HG02970 (cell line): ENCODE data around the gene ZNF467.

Source experiments
- ATAC-seq: cut with Tn5 transposase; IDR thresholded peaks from one replicate; pipeline ENCODE4 v1.9.1; 2021; ENCODE audit warnings: mild to moderate bottlenecking, moderate library complexity, moderate number of reproducible peaks; ENCODE audit not compliant: unreplicated experiment, low FRiP score

ZNF467 gene

DNA sequence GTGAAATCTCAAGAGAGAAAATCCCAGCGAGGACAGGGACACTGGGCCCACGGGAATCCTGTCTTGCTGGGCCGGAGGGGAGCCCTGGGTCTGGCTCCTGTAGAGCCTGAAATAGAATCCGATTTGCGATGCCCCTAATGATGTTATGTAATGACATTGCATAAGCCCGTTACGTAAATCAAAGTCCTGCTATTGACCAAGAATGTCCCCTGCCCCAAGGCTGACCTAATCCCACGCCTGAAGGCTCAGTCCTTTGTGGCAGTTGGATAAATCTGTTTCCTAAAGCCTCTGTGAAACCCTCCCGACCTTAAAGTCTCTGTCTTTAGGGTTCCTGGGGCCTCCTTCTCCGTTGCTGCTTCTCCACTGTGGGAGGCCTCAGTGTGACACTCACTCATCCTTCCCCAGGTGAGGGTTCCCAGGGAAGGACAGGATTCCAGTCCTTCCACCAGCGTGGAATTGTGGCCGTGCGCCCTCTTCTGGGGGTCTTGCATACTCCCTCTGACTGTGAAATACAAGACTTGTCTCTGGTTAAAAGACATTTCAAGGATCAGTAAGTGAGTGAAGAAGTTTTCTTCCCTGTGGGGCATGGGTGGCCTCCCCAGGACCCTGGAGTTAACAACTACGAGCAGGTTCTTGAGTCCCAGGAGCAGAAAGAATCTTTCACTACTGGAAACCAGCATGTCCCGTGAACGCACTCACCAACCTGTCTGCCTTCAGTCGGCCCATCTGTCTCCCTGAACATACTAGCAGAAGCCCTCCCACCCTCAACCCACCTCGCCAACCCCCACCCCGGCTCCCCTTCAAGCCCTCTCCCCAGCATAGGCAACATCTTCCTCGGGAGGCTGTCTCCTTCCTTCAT lies 19.8 kb downstream of the ZNF467 start:
- ATAC-seq, result no peak

DNA sequence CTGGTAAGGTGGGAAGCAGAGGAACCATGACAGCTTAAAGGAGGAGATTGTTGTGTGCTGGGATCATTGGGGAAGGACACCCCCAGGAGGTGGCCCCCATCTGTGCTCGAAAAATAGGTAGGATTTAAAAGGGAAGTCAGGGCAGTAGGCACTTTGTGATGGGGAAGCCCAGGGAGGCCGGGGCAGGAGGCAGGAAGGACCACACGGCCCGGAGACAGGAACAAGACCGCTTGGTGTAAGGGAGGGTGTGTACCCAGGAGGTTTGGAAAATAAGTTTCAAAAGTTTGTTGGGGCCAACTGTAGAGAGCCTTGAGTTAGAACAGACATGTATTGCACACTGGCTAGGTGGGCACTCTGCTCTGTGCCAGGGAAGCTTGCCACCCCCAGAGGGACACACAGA lies 20.7 kb downstream of the ZNF467 start:
- no peak for ATAC-seq

DNA sequence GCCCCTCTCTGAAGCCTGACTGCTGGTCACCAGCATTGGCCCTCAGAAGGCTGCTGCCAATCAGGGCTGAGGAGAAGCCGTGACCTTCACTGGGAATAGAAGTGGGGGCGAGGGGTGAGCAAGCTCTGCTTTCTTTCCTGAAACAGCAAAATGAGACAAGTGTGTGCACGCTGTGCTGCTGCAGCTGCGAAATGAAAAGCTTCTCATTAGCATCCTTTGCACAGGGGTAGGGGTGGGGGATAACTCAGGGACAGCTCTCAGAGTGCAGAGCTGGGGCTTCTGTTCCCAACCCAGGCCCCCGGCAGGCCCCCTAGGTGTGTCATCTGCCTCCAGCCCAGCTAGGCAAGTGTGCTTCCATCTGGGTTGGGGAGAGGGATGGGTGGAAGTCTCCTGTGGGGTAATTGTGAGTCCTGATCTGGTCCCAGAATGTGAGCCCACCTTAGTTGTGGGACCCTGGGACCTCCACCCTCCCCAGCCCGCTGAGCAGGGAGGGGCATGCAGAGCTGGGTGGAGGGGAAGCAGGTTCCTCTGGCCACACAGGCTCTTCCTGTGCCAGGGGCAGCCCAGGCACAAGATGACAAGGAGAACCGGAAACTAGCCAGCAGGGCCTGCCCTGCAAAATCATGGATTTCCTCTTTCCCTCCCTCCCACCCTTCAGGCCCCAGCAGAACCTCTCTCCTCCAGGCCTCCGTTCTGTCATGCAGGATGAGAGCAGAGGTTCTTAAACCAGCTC lies 22.2 kb downstream of the ZNF467 start:
- ATAC-seq, result no peak

DNA sequence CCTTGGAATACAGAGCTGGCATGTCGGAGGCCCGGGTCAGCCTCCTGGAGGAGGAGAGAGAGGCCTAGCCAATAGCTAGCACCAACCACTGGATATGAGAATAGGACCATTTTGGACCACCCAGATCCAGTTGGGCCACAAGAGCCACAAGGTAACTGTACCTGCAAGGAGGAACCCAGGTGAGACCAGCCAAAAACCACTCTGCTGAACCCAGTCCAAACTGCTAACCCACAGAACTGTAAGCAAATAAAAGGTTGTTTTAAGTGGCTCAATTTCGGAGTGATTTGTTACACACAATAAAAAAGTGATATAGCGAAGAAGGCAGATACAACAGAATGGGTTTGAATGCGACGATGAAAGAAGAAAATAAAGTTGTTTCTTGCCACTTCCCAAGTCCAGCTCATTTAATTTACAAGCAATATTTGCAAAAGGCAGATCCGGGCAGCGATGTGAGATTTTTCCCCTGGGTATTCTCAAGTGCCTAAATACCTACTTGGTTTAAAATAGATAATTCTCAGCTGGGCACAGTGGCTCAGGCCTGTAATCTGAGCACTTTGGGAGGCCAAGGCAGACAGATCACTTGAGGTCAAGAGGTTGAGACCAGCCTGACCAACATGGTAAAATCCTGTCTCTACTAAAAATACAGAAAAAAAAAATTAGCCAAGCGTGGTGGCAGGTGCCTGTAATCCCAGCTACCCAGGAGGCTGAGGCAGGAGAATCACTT lies 23.1 kb downstream of the ZNF467 start:
- no peak for ATAC-seq

DNA sequence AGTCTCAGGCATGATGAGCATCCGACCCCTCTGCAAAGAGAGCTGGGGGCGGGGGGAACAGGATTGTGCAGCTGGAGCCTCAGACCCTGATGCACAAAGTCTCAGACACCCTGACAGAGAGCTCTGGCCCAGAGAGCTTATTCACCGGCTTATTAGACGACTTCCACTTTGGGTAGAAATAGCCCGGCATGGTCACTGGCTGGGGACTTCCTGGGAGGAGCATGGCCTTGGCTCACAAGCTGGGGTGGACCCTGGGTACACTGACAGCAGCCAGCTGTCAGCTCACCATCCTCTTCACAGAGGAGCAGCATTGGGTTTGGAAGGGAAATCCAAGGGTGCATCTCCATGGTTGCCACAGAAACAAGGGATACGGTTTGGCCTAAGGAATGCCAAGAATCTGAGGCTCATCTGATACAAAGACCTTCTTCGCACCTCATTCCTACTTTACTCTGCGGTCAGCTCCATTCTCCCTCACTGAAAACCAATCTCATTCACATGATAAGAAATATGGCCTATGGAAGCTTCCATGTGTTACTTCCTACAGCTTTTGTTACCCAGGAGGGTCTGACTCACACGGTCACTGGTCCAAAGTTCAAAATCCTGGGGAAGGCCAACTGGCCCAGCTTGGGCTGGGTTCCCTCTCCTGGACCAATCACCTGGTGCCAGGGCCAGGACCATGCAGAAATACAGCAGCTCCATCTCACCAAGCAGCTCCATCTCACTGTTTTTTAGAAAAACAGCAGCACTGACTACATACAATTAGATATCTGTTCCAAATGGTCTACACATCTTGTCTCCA lies 25.1 kb downstream of the ZNF467 start:
- ATAC-seq, result no peak

DNA sequence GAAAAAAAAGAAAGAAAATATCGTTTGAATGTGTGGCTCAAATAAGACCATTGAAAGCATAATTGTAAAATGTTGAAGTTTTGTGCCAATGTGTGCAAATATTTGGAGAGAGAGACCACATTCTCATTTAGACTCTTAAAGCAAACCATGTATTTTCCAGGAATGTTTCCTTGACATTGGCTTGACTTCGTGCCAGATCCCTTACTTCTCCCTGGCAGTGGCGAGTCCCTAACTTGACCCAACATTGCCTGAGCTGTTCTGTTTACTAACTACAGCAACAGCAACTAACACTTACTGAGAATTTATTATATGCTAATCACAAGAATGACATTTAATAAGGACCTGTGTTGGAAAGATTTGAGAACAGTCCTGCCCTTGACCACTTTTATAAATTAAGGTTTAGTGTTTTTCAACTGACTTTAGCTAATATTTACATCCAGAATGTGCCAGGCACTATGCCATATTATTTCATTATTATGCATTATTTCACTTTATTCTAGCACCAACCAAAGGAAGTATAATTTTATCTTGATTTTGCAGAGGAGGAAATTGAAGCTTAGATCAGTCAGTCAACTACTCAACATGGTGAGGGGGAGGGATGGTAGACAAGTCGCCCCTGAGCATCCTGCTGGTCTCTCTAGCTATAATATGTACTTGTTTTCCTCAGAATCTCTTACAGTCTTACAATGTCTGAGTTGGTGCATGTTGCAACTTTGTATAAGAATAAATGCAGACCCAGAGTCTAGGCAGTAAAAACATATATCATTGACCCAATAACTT lies 29.7 kb downstream of the ZNF467 start:
- ATAC-seq, result no peak

DNA sequence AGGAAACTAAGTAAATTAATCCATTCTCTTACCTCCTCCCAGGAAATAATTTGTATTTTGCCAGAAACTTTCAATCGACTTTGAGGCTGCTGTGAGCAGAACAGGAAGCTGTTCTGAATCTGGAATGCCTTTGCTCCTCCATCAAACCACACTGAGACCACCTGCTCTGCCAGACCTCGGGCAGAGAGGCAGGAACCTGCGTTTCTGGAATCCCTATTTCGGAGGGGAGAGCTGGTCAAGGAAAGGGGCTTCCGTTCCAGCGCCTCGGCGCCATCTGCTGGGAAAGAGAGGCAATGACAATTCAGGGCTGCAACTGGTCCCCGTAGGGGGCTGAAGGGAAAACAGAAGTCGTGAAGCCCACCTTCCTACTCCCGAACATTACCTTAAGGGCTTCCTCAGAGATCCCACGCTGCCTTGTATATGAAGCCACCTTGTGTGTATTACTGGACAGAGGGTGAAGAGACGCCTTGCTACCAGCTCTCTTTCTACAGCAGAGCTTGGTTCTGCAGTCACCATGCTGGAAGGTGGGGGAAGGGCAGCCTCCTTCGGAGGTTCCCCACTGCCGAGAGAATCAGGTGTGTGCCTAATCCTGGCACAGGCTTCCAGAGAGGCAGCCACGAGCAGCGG lies 31.2 kb downstream of the ZNF467 start:
- no peak for ATAC-seq

DNA sequence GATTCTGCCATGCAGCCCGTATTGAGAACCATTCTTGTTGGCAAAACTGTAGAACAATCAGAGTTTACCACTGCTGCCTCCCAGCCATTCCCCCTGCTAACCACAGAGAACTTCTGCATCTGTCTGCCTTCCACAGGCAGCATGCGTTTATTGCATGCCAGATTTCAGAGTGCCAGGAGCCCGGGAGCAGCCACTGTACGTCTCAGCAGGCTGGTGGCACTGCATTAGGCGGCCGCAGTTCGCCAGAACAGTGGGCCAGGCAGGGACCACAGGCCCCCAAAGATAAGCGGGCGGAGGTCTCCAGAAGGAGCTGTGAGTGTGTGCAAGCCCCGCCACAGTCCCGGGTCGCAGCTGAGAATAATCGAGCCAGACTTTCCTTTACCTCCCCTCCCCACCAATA lies 31.8 kb downstream of the ZNF467 start:
- no peak for ATAC-seq

DNA sequence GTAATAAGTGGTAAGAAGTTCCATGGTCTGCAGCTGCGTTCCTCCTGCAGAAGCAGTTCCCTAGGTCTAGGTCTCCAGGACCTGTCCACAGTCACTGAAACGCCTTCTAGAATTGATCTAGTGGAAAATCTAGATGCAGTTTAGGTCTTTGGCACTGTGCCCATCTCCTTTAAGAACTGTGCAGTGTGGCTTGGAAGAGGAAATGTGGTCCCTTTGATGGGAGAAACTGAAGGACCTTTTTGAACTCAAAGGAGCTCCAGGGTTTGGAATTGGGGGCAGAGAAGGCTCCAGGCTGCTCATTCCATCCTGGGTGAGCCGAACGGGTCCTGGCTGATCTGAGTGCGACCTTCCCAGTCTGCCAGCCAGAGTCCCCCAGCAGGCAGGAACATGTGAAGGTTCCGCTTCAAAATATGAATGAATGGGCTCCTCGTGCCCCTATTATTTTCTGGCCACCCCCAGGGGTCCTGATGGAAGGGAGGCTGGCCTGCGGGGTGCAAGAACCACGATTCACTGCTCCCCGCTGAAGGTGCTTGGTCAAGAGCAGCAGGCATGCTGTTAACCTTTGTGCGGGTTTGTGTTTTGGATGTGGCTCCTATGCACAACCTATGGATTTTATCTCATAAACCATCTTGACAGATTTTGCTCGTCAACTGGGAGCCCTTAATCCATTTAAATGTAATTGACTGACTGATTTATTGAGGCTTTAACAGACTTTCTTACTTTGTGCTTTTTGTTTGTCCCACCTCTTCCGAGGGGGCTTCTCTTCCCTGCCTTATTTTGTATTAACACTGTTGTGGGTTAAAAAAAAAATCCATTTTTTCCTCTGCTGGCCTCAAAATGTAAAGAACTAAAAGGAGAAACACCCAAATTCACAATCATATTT lies 36.7 kb downstream of the ZNF467 start:
- ATAC-seq, result no peak

DNA sequence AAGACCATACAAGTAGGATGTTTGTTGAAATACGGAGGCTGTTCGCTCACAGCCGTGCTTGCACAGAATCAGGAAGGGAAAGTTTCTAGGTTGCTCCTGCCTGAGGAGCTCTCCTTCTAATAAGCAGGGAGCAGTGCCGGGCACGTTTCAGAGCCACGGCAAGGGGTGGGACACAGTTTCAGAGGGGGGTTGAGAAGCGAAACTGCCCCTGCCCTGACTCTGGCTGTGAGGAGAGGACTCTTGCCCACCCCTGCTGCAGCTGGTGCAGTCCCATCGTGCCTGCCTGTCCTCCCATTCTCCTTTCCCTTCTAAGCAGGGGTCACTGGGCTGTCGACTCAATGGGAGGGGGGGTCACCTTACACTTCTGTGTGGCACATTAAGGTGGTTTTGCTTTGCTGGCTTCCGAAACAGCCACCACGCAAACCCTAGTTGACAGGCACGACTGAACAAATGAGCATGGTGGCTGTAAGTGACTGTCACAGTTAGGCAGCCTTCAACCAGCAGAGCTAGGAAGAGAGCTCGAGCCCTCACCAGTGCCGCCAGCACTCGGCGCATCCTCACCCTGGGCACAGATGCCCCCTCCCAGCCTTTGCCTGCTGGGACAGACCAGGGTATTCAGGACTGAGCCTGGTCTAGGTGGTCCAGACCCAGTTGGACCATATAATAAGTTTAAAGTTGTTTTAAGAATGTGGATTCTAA lies 37.5 kb downstream of the ZNF467 start:
- ATAC-seq, result no peak

DNA sequence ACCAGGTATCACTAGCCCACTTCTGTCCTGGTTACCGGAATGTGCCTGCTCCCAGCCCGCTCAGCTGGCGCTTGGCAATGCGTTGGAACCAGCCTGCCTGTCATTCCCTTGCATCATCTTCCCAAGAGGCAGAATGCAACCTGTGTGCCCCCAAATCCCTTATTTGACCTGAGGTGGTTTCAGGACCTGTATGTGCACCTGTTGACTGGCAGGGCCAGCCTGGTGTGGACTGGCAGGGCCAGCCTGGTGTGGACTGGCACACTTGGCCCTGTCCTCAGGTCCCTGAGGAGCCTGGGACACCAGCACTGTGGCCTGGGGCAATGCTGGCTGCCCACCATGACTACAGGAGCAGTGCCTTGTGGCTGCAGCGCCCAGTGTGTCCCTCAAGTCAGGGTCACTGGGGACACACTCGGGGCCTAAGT lies 38.2 kb downstream of the ZNF467 start:
- no peak for ATAC-seq

DNA sequence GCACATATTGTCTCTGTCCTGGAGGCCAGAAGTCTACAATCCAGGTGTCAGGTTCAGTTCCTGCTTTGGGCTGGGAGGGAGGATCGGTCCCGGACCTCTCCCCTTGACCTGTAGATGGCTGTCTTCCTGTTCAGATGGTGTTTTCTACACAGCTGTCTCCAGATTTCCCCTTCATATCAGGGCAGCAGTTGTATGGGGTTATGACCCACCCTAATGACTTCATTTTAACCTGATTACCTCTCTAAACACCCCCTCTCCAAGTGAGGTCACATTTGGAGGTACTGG lies 38.7 kb downstream of the ZNF467 start:
- ATAC-seq, result no peak

DNA sequence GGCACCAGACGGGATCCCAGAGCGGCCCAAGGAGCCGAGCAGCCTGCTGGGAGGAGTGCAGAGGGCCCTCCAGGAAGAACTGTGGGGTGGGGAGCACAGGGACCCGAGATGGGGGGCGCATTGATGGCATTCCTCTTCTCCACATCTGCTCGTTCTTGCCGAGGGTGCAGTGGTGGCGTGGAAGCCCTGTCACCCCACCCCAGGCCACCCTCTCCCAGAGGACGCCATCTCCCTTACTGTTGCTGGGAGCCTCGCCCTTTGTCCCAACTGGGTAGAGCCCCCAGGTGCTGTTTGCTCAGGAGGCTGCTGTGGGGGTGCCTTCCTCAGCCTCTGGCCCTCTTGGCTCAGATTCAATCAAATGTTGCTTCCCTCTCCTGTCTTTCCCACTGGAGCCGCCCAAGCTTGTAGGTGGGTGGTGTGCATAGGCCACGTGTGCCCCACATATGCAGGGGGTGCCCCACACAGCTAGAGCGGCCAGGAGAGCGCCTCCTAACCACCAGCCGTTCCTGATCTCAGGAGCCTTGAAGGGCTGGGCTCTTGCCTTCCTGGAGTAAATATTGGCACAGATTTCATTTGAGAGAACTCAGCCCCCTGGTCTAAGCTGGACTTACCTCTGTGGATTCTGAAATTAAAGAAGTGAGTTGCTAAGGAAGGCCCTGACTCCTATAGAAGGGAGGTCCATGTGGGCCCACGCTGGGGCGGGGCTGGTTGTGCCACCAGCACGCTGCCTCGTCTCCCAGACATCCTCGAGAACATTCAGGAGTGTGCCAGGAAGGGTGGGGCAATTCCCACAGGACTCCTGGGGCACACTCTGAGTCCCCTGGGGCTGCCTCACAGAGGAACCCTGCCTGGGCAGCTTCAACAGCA lies 39.2 kb downstream of the ZNF467 start:
- no peak for ATAC-seq

DNA sequence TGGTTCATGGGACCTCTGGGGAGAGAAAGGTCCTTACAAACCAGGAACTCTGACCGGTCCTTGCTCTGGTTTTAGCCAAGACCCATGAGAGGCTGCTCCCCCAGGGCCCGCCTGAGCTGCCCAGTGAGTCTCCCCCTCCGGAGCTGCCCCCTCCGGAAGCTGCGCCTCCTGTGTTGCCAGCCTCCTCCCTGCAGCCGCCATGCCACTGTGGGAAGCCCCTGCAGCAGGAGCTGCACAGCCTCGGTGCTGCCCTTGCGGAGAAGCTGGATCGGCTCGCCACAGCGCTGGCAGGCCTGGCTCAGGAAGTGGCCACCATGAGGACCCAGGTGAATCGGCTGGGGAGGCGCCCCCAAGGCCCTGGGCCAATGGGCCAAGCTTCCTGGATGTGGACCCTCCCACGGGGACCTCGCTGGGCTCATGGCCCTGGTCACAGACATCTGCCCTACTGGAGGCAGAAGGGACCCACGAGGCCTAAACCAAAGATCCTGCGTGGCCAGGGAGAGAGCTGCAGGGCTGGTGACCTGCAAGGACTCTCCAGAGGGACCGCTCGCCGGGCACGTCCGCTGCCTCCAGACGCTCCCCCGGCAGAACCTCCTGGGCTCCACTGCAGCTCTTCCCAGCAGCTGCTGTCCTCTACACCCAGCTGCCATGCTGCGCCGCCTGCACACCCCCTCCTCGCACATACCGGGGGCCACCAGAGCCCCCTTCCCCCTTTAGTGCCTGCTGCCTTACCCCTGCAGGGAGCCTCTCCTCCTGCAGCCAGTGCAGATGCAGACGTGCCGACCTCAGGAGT lies 40.1 kb downstream of the ZNF467 start:
- no peak for ATAC-seq

DNA sequence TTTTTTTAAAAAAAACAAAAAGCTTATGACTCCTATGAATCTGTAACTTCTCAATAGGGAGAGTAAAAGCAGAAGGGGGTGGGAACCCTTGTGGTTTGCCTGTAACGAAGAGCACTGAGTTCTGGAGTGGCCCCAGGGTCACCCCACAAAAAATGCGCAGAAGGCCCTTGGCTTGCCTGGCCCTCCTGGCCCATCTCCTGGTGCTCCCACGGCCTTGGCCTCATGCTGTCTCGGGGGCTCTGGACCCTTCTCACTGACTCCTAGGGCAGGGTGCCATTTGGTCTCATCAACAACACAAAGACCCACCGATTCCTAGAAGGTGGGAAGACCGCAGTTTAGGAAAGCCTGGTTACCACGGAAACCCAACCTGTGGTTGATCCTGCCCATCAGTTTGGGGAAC lies 40.8 kb downstream of the ZNF467 start:
- ATAC-seq, result no peak

DNA sequence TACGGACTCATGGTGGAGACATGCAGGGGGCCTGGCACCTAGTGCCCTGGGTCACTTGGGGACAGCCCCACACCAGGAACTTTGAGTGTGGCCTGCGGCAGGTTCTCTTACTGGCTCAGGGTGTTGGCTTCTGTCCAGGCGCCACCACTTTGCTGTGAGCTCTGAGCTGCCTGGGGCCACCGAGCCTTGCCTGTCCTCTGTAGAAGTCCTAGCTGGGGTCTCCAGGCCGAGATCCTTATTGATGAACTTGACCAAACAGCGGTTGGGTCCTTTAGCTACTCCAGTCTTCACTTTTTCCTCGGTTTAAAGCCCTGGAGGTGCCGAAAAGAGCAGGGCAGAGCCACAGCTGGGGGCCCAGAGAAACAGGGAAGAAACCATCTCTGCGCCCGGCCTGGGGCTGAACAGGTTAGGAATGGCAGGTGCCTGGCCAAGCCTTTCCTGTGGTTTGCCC lies 41.3 kb downstream of the ZNF467 start:
- ATAC-seq, result no peak
